ENCODE measurements around the gene CHRNA9.

GRCh38 chr4:40307627-40308497 is 27.3 kb upstream of the CHRNA9 start:
- no peak for TF ChIP-seq CTCF (IDR thresholded peaks at IDR 0.05)
- no peak for TF ChIP-seq POLR2A (IDR thresholded peaks at IDR 0.05)

Data from ovary (tissue), 3 donors.